Left ventricle myocardium inferior (tissue), 1 donor: Measurements from ENCODE around the gene ZNF547. TPM values are rescaled to one million over a fixed set of nuclear protein-coding genes. Genes with fewer than 3 reads are reported as not detected.

Experiments used
- total RNA-seq: library from RNA; stranded (reverse); fragmentation: NEBNext Ultra II Directional; extraction: Animal tissue kit (Norgen Biotek cat#: 25700); gene quantifications from one replicate; pipeline ENCODE4 v1.2.1, GENCODE V29; 2021
- donor health status: DM: no; HTN: yes; CAD: no; lungs with severe emphysema.

ZNF547 gene
- total RNA-seq, 1 donor from 2014 or later: 3.6 TPM

Other genes with a start within 250 kb of the ZNF547 start
- not detected for gene USP29, start 243.6 kb upstream of the ZNF547 start, total RNA-seq
- gene ZIM3, start 218.3 kb upstream of the ZNF547 start, total RNA-seq: not detected
- not detected for gene DUXA, start 196.1 kb upstream of the ZNF547 start, total RNA-seq
- 15.5 TPM for gene ZNF264, start 172.1 kb upstream of the ZNF547 start, total RNA-seq
- 1.2 TPM for gene AURKC, start 132.5 kb upstream of the ZNF547 start, total RNA-seq
- gene ZNF805, start 122.9 kb upstream of the ZNF547 start, total RNA-seq: 8.4 TPM
- 24.0 TPM for gene ZNF460, start 83.1 kb upstream of the ZNF547 start, total RNA-seq
- 5.7 TPM for gene ZNF543, start 43.1 kb upstream of the ZNF547 start, total RNA-seq
- gene ZNF304, start 12.3 kb upstream of the ZNF547 start, total RNA-seq: 8.0 TPM
- 11.4 TPM for gene TRAPPC2B, start within 50 bp of the ZNF547 start, total RNA-seq
- 14.4 TPM for gene ZNF548, start 26.3 kb downstream of the ZNF547 start, total RNA-seq
- 8.9 TPM for gene ZNF17, start 47.6 kb downstream of the ZNF547 start, total RNA-seq
- 3.4 TPM for gene ZNF749, start 71.8 kb downstream of the ZNF547 start, total RNA-seq
- 3.3 TPM for gene VN1R1, start 93.6 kb downstream of the ZNF547 start, total RNA-seq
- gene ZNF772, start 114.0 kb downstream of the ZNF547 start, total RNA-seq: 22.6 TPM
- gene ZNF419, start 124.2 kb downstream of the ZNF547 start, total RNA-seq: 9.0 TPM
- 4.1 TPM for gene ZNF773, start 136.4 kb downstream of the ZNF547 start, total RNA-seq
- 3.8 TPM for gene ZNF549, start 163.8 kb downstream of the ZNF547 start, total RNA-seq
- gene ZNF550, start 196.3 kb downstream of the ZNF547 start, total RNA-seq: 10.8 TPM
- 4.6 TPM for gene ZNF416, start 215.4 kb downstream of the ZNF547 start, total RNA-seq
- 4.0 TPM for gene ZIK1, start 220.6 kb downstream of the ZNF547 start, total RNA-seq
- 4.7 TPM for gene ZNF530, start 236.3 kb downstream of the ZNF547 start, total RNA-seq